Measurements from ENCODE around the gene TRIM63. TPM values are rescaled to one million over a fixed set of nuclear protein-coding genes. Genes with fewer than 3 reads are reported as not detected.

Gene TRIM63
- total and polyA plus RNA-seq, 2 donors (not counting 3 experiments of a cell fraction or from before 2014, with no cell fraction given): not detected

- ChIA-PET CTCF (interaction anchor here (0.6 to 2.7 kb wide), 6 partner anchors 63 to 322 kb away, joined by 3 to 7 read pairs (median 3); partner anchors contain the start of gene ZNF593), POLR2A (no interaction called here)
- Histone ChIP-seq H3K4me2 (ENCODE audit: insufficient read depth, low read length) (no peak overlapping the region), H3K4me3 (replicated peaks in 1 of 3; ENCODE audit: insufficient read depth in 1 of 3, low read depth in 1 of 3, low read length in 3 of 3) (no peak overlapping the region), H3K9me1 (replicated peaks; ENCODE audit: control insufficient read depth, extremely low read depth, insufficient read depth, low read length) (no peaks in the 10 kb centered on the region), H3K27ac (ENCODE audit: insufficient read depth, low read depth, low read length) (no peak overlapping the region), H3K27me3 (ENCODE audit: control insufficient read depth in 2 of 2, insufficient read depth in 2 of 2, low read length in 2 of 2) (peaks cover 31 to 33% of the 10 kb centered on the region in 2 experiments), H3K79me2 (ENCODE audit: control insufficient read depth, insufficient read depth, low read length) (no peaks in the 10 kb centered on the region), H4K20me1 (replicated peaks; ENCODE audit: control insufficient read depth, extremely low read depth, insufficient read depth, low read length) (no peaks in the 10 kb centered on the region), H2AFZ (ENCODE audit: low read depth, low read length) (no peak overlapping the region), H3K9me3 (replicated peaks; ENCODE audit: control insufficient read depth, insufficient read depth, low read length) (no peaks in the 10 kb centered on the region), H3K4me1 (ENCODE audit: control insufficient read depth, extremely low read depth, insufficient read depth, low read length) (no peaks in the 10 kb centered on the region), H3K36me3 (ENCODE audit: control insufficient read depth in 2 of 2, extremely low read depth in 1 of 2, insufficient read depth in 2 of 2, low read length in 2 of 2) (no peaks in the 10 kb centered on the region), H3K9ac (replicated peaks; ENCODE audit: extremely low read depth, insufficient read depth, low read length) (no peak overlapping the region)
- no TSS peak for BruUV-seq (replicated peaks)
- FAIRE-seq (no peak), DNase-seq (ENCODE audit: low read depth, low spot score) (no peak)
- dilution Hi-C loops (cut with MboI; ENCODE audit: extremely low pct_ligation_motif_present, low sequenced_read_pairs) (no loop called here), intact Hi-C loops (cut with micrococcal nuclease) (no loop called here)
- TF ChIP-seq POLR2A (IDR thresholded peaks at IDR 0.05; ENCODE audit: low read depth, low read length): no peak
- TF ChIP-seq JUN (IDR thresholded peaks at IDR 0.05; ENCODE audit: borderline replicate concordance, insufficient read depth, insufficient read length, low read depth): no peak
- no peak for TF ChIP-seq POLR2AphosphoS5 (IDR thresholded peaks at IDR 0.05; ENCODE audit: insufficient read depth, low read depth, low read length)
Measured at GRCh38 chr1:26041978-26042377, 25.5 kb downstream of the TRIM63 start.

GRCh38 chr1:26041401-26041800, 26.0 kb downstream of the TRIM63 start:
- H3K4me1 ChIP-seq (ENCODE audit: control insufficient read depth, extremely low read depth, insufficient read depth, low read length): peaks cover 2% of the 10 kb centered on the region
- BruUV-seq (replicated peaks): no TSS peak
- dilution Hi-C loops (cut with MboI; ENCODE audit: extremely low pct_ligation_motif_present, low sequenced_read_pairs): no loop called here
- H3K4me3 ChIP-seq (replicated peaks in 1 of 3; ENCODE audit: insufficient read depth in 1 of 3, low read depth in 1 of 3, low read length in 3 of 3): no peak overlapping the region
- no peaks in the 10 kb centered on the region for H3K9me3 ChIP-seq (replicated peaks; ENCODE audit: control insufficient read depth, insufficient read depth, low read length)
- H3K27me3 ChIP-seq (ENCODE audit: control insufficient read depth in 2 of 2, insufficient read depth in 2 of 2, low read length in 2 of 2): peaks cover 25 to 27% of the 10 kb centered on the region in 2 experiments
- H4K20me1 ChIP-seq (replicated peaks; ENCODE audit: control insufficient read depth, extremely low read depth, insufficient read depth, low read length): no peaks in the 10 kb centered on the region
- no peak overlapping the region for H3K27ac ChIP-seq (ENCODE audit: insufficient read depth, low read depth, low read length)
- H3K9ac ChIP-seq (replicated peaks; ENCODE audit: extremely low read depth, insufficient read depth, low read length): no peak overlapping the region
- no peak for DNase-seq (ENCODE audit: low read depth, low spot score)
- no peaks in the 10 kb centered on the region for H3K9me1 ChIP-seq (replicated peaks; ENCODE audit: control insufficient read depth, extremely low read depth, insufficient read depth, low read length)
- H3K79me2 ChIP-seq (ENCODE audit: control insufficient read depth, insufficient read depth, low read length): no peaks in the 10 kb centered on the region
- H3K4me2 ChIP-seq (ENCODE audit: insufficient read depth, low read length): no peak overlapping the region
- POLR2A ChIA-PET: no interaction called here
- TF ChIP-seq JUN (IDR thresholded peaks at IDR 0.05; ENCODE audit: borderline replicate concordance, insufficient read depth, insufficient read length, low read depth) (no peak), MYC (IDR thresholded peaks at IDR 0.05; ENCODE audit: low read depth, low read length) (no peak), POLR2A (IDR thresholded peaks at IDR 0.05; ENCODE audit: low read depth, low read length) (no peak), EZH2 (IDR thresholded peaks at IDR 0.05; ENCODE audit: borderline replicate concordance, low read depth, low read length, severe bottlenecking) (no peak), GATA2 (IDR thresholded peaks at IDR 0.05; ENCODE audit: insufficient read depth, insufficient read length, low read depth, low read length) (no peak), POLR2AphosphoS5 (IDR thresholded peaks at IDR 0.05; ENCODE audit: insufficient read depth, low read depth, low read length) (no peak), CTCF (IDR thresholded peaks at IDR 0.05; ENCODE audit: extremely low read depth in 1 of 2, insufficient read depth in 1 of 2, low read depth in 1 of 2, low read length in 2 of 2) (no peak), MAX (IDR thresholded peaks at IDR 0.05; ENCODE audit: insufficient read depth, insufficient read length) (no peak), FOS (IDR thresholded peaks at IDR 0.05; ENCODE audit: borderline replicate concordance, insufficient read depth, low read length) (no peak)
- H3K36me3 ChIP-seq (ENCODE audit: control insufficient read depth in 2 of 2, extremely low read depth in 1 of 2, insufficient read depth in 2 of 2, low read length in 2 of 2): no peaks in the 10 kb centered on the region
- intact Hi-C loops (cut with micrococcal nuclease): no loop called here
- no peak overlapping the region for H2AFZ ChIP-seq (ENCODE audit: low read depth, low read length)
- CTCF ChIA-PET: interaction anchor here (0.6 to 2.7 kb wide), 5 partner anchors 63 to 280 kb away, joined by 3 to 7 read pairs (median 3); no protein-coding TSS in a partner anchor
- no peak for FAIRE-seq
